GM19397 (cell line): Measurements from ENCODE around the gene TBC1D10B.

Experiments
- ATAC-seq: cut with Tn5 transposase; IDR thresholded peaks from one replicate; pipeline ENCODE4 v1.9.1; 2021; ENCODE audit warnings: mild to moderate bottlenecking, moderate library complexity; ENCODE audit not compliant: unreplicated experiment

The TBC1D10B gene

DNA sequence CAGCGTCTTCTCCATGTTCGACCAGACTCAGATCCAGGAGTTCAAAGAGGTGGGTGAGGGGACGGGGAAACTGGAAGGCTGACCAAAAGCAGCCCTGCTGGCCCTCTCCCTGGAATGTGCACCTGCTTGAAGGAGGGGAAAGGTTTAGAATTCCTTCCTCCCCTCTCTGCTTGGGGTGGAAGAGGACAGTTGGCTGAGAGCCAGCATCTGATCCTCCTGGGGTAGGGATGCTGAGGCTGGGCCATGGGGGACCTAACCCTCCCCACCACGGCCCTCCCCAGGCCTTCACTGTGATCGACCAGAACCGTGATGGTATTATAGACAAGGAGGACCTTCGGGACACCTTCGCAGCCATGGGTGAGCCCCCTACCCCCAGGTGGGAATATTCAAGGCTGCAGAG is 5.6 kb upstream of the TBC1D10B start:
- ATAC-seq, result no peak

DNA sequence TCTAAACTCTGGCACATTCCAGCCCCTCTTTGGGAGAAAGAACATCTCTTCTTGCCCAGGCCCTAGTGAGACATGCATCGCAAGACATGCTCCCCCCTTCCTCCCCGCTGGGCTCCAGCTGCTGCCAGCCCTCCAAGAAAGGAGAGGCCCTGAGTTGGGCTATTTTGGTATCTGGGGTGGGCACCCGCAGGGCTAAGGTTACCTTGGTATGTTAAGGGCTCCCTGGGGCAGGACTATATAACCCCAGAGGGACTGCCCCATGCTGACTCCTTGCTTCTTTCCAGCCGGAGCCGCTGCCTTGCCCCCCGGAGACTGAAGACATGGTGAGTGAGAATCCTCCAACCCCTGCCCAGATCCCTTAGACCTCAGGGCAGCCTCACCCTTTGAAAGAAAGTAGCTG is 4.2 kb upstream of the TBC1D10B start, which contains the start of gene MYL11:
TSS of gene MYL11 (plus strand) at position 265 of the 400 bp plus-strand sequence. CDS start at position 321, 56 bp downstream.
- ATAC-seq, result no peak

DNA sequence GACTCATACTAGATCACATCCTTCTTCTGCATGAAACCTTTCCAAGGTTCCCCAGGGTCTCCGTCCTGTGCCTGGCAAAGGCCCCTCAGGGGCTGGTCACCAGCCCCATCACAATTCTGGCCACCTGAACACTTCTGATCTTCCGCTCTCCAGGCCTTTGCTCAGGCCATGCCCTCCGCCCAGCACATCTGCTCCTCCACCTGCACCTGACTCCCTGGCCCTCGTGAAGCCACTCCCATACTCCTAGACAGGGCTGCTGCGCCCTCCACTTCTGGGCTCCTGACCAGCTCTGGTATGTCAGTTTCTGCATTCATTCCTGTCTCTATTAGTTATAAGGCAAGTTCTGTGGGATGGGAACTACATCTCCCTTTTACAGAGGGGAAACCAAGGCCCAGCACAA is 2.4 kb upstream of the TBC1D10B start:
- no peak for ATAC-seq

DNA sequence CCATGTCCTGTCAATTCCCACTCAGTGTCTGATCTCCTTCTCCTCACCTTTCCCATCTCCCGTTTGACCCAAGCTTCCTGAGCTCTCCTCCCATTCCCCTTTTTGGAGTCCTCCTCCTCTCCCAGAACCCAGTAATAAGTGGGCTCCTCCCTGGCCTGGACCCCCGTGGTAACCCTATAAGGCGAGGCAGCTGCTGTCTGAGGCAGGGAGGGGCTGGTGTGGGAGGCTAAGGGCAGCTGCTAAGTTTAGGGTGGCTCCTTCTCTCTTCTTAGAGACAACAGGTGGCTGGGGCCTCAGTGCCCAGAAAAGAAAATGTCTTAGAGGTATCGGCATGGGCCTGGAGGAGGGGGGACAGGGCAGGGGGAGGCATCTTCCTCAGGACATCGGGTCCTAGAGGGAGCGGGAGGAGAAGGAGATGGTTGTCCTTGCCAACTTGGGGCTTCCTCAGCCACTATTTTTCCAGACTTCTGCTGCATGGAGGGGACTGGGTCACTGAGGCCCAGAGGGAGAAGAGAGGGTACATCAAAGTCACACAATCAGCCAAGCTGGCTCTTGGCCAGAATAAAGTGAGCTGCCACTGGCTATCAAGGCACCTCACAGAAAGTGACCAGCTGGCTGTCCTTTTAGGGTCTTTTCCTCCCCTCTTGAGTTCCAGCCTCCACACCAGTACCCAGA is 1.9 kb upstream of the TBC1D10B start:
- ATAC-seq, result no peak

DNA sequence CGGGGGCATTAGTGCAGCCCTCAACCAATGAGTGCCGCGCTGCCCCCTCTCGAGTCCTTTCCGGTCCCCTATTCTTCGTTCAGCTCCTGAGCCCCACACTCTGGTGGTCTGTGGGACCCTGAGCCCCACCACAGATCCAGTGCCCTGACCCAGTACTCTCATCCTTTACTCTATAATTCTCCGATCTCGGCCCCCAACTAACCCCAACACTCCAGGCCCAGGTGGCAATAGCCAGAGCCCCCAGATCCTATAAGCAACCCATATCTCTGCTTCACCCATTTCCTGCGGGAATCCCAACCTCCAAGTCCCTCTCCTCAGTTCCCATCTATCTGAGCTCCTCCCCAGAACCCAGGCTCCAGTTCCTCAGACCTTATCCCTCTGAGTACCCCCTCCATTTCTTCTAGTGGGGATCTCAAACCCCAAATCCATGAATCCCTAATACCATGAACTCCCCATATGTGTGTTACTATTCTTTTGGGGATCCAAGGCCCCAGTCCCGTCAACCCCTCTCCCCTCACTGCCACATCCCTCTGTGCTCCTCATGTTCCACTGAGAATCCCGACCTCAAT is 1.0 kb upstream of the TBC1D10B start:
- ATAC-seq, result no peak

DNA sequence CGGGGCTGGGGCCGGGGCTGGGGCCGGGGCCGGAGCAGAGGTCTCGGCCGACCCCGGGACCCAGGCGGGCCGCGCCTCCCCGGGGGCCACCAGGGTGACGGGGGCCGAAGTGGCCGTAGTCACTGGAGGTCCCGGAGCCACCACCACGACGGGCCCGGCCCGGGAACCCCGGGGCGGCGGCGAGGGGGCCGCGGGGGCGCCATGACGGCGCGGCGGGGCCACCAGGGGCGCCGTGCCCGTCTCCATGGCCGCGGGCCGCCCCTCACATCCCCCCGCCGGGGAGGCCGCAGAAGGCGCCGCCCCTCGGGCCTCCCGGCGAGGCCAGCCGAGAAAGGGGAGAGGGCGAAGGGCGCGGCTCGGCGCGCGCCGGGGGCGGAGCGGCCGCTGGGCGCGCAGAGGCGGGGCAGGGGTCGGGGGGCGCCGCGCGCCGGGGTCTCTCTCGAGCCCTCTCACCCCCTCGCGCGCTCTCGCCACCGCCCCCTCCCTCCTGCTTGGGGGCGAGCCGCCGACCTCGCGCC is 297 bp downstream of the TBC1D10B start:
- ATAC-seq, result peak; percentile 20

DNA sequence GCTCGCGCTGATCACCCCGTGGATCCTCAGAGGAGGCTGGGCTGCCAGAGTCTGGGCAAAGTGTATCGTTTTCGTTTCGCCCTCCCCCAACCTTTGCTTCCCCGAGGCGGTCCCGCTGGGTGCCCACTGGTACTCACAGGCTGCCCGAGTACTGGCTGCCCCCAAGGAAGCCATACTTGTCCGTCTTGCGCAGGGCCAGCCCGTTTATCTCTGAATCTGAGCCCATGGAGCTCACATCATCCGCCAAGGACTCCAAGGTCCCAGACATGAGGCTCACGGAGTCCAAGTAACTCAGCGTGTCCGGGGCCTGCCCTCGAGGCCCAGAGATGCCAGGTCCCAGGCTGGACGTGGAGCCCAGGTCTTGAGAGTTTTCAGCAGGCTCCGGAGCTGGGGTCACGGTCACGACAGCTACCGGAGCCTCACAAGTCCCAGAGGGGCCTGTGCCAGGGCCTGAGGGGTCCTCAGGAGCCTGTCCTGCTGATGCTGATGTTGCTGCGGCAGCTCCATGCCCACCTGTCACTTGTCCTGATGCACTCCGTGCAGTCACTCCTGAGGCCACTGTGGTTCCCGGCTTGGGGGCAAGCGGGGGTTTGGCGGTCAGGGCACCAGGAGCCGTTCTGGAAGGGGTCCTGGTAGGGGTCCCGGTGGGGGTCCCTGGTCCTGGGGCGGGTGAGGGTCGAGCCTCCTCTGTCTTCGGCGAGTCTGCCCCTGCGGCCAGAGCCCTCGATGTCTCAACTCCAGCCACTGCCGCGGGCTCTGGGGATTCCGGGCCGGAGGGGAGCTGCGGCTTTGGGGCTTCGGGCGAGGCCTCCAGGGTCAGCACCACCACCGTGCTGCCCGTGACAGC is 980 bp downstream of the TBC1D10B start:
- ATAC-seq, result no peak

DNA sequence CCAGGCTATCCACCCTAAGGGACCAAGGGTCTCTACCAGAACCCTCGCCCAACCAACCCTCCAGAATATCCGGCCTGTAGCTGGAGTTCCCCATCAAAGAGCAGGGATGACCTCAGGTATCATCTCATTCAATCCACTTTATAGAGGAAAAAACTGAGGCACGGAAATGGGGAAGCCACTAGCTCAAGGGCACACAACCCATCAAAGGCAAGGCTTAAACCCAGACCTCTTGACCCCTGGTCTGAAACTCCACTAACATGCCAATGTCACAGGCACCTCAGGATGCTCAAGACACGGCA is 1.6 kb downstream of the TBC1D10B start:
- no peak for ATAC-seq

DNA sequence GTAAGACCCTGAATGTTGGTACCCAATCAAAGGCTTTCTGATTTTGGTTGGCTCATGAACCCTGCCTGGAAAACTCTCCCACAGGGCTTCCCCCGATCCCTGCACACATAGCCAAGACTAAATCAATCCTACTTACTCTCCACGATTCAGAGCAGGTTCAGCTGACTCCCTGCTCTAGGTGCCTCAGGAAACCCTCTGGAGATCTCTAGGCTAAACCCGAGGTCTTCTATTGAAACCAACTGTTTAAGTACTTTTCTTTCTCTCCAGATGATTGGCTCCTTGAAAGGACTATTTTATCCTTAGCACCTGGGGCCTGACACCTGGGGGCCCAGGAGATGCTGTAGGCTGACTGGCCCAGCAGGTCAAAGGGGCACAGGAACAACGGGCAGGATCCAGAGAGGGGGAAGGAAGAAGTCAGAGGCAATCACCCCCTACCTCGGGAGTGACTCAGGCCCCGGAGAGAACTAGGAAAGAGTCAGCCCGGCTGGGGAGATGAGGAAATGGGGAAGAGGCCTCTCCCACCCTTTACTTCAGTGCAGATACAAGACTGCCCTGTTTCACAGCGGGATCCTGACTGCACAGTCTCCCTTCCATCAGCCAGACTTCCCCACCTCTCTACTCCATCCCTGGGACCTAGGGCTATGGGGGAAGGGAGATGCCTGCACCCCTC is 2.0 kb downstream of the TBC1D10B start:
- ATAC-seq, result no peak

DNA sequence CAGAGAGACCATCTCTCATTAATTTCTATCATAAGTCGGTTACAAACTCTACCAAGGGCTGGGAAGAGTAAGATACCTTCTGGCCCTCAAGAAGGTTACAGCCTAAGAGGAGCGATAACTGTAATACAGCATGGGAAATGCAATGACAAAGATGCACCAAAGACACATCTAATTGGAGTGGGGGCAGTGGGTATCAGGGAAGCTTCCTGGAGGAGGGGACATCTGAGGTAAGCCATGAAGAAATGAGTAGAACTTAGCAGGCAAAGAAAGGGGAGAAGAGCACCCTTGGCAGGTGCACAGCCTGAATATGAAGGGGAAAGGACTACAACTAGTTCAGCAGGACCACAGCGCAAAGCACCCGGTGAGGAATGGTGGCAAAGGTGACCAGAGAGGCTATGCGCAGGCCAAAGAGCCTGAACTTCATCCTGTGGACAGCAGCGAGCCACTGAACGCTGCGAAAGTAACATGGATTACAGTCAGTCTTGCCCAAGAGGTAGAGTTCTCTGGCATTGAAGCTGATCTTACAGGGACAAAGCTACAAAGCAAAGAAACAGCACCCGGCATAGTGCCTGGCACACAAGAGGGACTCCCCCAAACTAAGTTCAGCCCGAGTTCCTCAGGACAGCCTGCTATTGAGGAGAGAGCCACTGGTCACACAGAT is 2.8 kb downstream of the TBC1D10B start:
- ATAC-seq, result no peak

DNA sequence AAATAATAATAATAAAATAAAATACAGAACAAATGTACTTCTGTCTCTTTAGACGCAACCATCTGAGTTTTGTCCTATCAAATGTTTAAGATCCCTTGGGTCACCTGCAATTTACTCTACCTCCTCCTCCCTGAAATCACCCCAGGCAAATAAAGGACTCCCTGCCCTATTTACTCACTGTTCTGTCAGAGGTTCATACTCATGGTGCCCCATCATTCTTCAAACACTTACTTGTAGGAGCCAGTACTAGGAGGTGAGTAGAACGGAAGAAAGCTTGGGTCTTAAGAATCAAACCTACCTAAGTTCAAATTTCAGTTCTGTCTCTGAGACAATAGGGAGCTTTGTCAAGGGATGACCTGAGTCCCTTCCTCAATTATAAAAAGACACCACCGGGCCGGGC is 3.8 kb downstream of the TBC1D10B start:
- ATAC-seq, result no peak

DNA sequence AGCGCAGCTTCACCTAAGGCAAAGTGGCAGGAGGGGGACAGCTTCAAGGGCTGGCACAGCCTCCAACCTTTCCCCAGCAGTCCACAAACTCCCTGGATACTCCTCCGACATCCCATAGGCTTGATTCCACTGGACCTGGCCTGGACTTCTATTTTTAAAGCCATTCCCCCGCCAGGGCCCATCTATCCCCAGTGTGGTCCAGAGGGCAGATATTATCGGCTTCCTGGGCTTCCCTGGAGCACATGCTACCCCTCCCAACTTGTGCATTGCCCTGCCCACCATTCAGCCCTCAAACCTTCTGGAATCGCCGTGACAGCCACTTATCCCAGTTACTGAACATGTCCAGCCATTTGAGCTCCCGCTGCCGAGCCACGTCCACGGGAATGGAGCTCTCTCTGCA is 5.1 kb downstream of the TBC1D10B start:
- no peak for ATAC-seq

DNA sequence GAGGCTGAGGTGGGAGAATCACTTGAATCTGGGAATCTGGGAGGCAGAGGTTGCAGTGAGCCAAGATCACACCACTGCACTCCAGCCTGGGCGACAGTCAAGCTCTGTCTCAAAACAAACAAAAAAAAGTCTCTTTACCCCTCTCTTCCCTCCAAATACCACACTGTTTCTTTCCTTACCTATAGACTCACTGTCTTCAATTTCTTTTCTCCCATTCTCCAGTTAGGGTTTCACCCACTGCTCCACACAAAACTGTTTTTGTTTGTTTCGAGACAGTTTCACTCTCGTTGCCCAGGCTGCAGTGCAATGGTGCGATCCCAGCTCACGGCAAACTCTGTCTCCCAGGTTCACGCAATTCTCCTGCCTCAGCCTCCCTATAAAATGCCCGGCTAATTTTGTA is 9.1 kb downstream of the TBC1D10B start:
- no peak for ATAC-seq

DNA sequence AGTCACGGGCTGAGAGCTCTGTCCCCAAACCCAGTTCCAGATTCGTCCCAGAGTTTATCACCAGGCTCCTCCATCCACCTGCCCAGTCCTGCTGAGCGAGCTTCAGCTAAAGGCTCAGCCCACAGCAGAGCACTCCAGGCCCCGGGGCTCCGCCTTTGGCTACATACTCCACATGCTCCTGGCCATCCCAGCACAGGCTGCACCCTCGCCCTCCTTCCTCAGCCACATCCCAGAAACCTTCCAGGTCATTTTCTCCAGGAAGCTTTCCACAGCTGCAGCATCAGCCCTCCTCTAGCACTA is 10.5 kb downstream of the TBC1D10B start:
- ATAC-seq, result no peak

DNA sequence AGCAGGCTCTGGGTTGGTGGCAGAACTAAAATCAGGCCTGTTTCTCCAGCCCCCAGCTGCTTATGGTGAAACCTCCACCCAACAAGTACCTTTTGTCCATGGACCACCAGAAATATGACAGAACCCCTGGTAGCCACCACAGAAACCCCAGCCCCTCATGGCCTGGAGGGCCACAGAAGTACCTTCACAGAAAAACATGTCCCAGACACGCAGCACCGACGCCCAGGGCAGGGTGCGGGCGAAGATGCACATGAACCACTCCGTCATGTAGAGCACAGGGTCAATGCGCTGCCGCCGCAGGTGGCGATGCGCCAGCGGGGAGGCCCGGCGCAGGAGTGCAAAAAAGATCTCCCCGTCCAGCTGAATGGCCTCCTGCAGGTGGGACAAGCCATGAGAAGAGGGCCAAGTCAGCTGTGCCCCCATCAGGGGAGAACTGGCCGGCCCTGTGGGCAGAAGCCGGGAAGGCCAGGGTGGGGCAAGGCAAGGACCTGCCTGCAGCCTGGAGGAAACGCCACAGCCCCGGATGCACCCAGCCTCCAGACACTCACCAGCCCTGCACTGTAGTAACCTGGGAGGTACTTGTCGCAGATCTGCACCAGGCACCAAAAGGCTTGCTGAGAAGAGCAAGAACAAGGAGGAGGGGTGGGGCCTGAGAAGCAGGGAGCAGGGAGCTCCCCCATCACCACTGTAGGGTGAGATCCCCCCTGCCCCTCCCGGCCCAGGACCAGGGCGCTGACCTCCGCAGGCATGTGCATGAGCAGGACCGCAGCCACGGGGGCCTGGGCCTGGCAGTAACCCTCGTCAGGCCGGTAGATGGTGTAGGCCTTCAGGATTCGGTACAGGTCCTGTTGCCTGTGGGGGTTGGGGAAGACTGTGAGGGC is 11.1 kb downstream of the TBC1D10B start:
- no peak for ATAC-seq

DNA sequence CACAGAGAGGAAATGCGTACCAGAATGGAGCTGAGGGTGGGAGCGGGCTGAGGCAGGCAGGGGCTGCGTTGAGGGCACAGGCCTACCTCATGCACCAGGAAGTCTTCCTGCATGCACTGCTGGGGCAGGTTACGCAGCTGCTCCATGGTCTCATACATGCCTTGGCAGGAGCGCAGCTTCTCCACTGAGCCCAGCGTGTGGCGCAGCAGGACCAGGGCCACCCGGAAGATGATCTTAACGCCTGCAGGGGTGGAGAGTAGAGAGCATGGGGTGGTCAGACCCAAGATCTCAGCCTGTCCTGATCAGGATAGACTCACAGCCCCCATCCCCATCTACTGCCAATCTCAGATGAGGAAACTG is 11.7 kb downstream of the TBC1D10B start:
- no peak for ATAC-seq

DNA sequence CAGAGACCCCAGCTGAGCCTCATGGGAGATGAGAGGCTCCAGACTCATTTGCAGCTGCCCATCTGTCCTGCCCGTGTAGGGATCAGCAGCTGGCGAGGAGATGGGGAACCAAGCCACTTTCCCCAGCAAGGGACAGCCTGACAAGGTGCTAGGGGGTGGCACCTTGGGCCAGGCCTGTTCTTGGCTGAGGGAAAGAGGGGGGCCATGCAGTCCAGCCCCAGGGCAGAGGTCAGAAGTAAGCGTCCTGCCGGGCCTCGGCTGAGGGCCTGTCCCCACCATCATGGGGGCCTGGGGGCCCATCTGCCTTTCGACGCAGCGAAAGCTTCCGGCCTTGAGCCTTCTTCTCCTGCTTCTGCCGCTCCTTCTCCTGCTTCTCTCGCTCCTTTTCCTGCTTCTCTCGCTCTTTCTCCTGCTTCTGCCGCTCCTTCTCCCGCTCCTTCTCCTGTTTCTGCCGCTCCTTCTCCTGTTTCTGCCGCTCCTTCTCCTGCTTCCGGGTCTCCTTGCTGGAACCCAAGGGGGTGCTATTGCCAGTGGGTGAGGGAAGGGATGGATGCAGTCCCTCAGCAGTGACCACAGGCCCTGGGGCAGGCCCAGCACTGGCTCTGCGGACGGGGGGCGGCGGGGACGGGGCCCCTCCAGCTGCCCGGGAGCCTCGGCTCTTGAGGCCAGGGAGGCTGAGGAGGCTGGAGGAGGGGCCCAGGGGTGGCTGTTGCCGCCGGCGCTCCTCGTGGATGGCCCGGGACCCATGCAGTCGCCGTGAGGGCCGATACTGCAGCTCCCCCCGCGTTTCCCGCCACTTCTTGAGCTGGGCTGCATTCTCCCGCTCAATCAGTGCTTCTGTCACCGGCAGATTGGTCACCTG is 12.3 kb downstream of the TBC1D10B start:
- no peak for ATAC-seq

DNA sequence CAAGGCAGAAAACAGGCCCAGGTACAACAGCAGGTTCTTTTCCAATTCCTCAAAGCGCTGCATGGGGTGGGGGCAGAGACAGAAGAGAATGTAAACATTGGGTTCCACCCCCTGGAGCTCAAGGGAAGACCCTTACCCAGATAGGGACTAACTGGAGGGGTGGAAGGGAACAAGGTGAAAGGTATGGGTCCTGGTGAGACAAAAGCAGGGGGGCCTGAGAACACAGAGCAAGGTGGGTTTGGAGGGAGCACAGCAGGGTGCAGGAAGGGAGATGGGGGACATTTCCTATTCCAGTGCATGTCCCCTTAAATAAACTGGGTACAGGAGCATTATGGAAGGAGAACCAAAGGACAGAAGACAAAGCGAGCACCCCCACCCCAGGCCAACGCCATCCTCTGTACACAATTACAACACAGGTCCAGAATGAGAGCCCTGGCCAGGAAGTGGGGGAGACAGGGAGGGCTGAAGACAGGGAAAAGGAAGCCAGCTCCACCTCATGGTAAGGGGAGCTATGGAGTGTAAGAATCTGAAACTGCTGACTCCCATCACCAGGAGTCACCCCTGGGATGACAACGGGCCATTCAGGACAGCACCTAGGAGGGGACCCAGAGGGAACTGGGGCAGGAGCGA is 13.1 kb downstream of the TBC1D10B start:
- ATAC-seq, result no peak
